ENCODE data around the gene CASP7.
A peak's percentile ranks its signal among the peaks of the same experiment; 100 is the strongest.
"Not testable (repeated sequence)": the region's sequence is repeated elsewhere in the genome, so short reads cannot be mapped to it uniquely, and the experiment has no call there.

Gene CASP7

GRCh38 chr10:113679463-113680189 lies at the start of gene CASP7:
Gene CASP7, plus strand, starts transcription at chr10:113679912. Its CDS starts 17,582 bp downstream, at chr10:113697494.
- peak; percentile 34 for DNase-seq

GRCh38 chr10:113630929-113631533 lies 48.7 kb upstream of the CASP7 start:
- no peak for DNase-seq

- no peak for DNase-seq
These were observed 47.9 kb upstream of the CASP7 start for GRCh38 chr10:113631684-113632367.

- DNase-seq = no peak
These were observed 39.7 kb upstream of the CASP7 start for GRCh38 chr10:113639966-113640365.

- no peak for DNase-seq
These were observed 38.0 kb upstream of the CASP7 start for GRCh38 chr10:113641702-113642101.

GRCh38 chr10:113643183-113643582 lies 36.5 kb upstream of the CASP7 start:
- no peak for DNase-seq

GRCh38 chr10:113644185-113645120 lies 35.3 kb upstream of the CASP7 start:
- DNase-seq = no peak

GRCh38 chr10:113646336-113647201 lies 33.1 kb upstream of the CASP7 start:
- DNase-seq = no peak

- DNase-seq = no peak
These were observed 31.9 kb upstream of the CASP7 start for GRCh38 chr10:113647812-113648211.

- DNase-seq = no peak
These were observed 31.2 kb upstream of the CASP7 start for GRCh38 chr10:113648478-113648877.

- no peak for DNase-seq
These were observed 29.5 kb upstream of the CASP7 start for GRCh38 chr10:113650172-113650571.

GRCh38 chr10:113651021-113651420 lies 28.7 kb upstream of the CASP7 start:
- no peak for DNase-seq

- DNase-seq = no peak
These were observed 27.8 kb upstream of the CASP7 start for GRCh38 chr10:113651898-113652297.

GRCh38 chr10:113652456-113652855 lies 27.3 kb upstream of the CASP7 start:
- not testable (repeated sequence) for DNase-seq

GRCh38 chr10:113656896-113657295 lies 22.8 kb upstream of the CASP7 start:
- DNase-seq = no peak

- no peak for DNase-seq
These were observed 22.2 kb upstream of the CASP7 start for GRCh38 chr10:113657544-113657943.

- no peak for DNase-seq
These were observed 18.4 kb upstream of the CASP7 start for GRCh38 chr10:113661332-113661731.

- DNase-seq = no peak
These were observed 16.6 kb upstream of the CASP7 start for GRCh38 chr10:113663142-113663541.

GRCh38 chr10:113663908-113664307 lies 15.8 kb upstream of the CASP7 start, which contains the start of gene NRAP:
Gene NRAP, minus strand, starts transcription at chr10:113664041. Its CDS starts 159 bp downstream, at chr10:113663882.
- no peak for DNase-seq

GRCh38 chr10:113665352-113665751 lies 14.4 kb upstream of the CASP7 start:
- no peak for DNase-seq

- no peak for DNase-seq
These were observed 13.8 kb upstream of the CASP7 start for GRCh38 chr10:113665806-113666354.
